Activated CD8-positive, alpha-beta T cell treated with anti-CD3 and anti-CD28 coated beads for 36 hours (primary cell): ENCODE results near the gene TNFAIP8L3. TPM values are rescaled to one million over a fixed set of nuclear protein-coding genes. Genes with fewer than 3 reads are reported as not detected.

Experiments used
- ATAC-seq: fragments of 200-7000 bp; cut with Tn5 transposase; one replicate; pipeline ENCODE4 v1.10.0; 2021; ENCODE audit warnings: mild to moderate bottlenecking, moderate library complexity
- CTCF ChIA-PET: fragments of 350-600 bp; sonication (Branson Sonifier 250); formaldehyde crosslinking; loops from one replicate; lab custom pipeline; 2021; ENCODE audit warnings: antibody characterized with exemption; lab: Charles Lee
- POLR2A ChIA-PET: fragments of 350-600 bp; sonication (Branson Sonifier 250); formaldehyde crosslinking; loops from one replicate; lab custom pipeline; 2021; ENCODE audit warnings: antibody characterized with exemption; lab: Charles Lee
- DNase-seq: peaks from one replicate; pipeline ENCODE4 v3.0.0-alpha.2; 2020
- H3K27ac Mint-ChIP-seq: one replicate; pipeline ENCODE4 v1.8.0; 2021; ENCODE audit warnings: mild to moderate bottlenecking, mixed read lengths
- H3K27me3 Mint-ChIP-seq: one replicate; pipeline ENCODE4 v1.8.0; 2021; ENCODE audit warnings: mixed read lengths
- H3K36me3 Mint-ChIP-seq: one replicate; pipeline ENCODE4 v1.8.0; 2021; ENCODE audit warnings: low read depth, mixed read lengths
- H3K4me1 Mint-ChIP-seq: one replicate; pipeline ENCODE4 v1.8.0; 2021; ENCODE audit warnings: low read depth, mixed read lengths
- H3K4me3 Mint-ChIP-seq: one replicate; pipeline ENCODE4 v1.8.0; 2021; ENCODE audit warnings: mild to moderate bottlenecking, moderate library complexity, mixed read lengths
- H3K9me3 Mint-ChIP-seq: one replicate; pipeline ENCODE4 v1.8.0; 2021; ENCODE audit warnings: mixed read lengths
- CTCF ChIP-seq: fragments of 200-600 bp; IDR thresholded peaks from one replicate; pipeline ENCODE4 v1.8.0; 2022; ENCODE audit warnings: antibody characterized with exemption, mild to moderate bottlenecking
- intact Hi-C: fragments of 100-400 bp; cut with micrococcal nuclease; formaldehyde crosslinking; loops from one replicate; pipeline ENCODE4 v1.10.0; 2022
- total RNA-seq, 2 experiments: library from RNA; stranded (reverse); gene quantifications; one replicate each; pipeline ENCODE4 v1.2.3, GENCODE V29; 2021

TNFAIP8L3 gene
- total RNA-seq, 2 experiments from 2014 or later, result 0.14 TPM; not detected in 1

DNA sequence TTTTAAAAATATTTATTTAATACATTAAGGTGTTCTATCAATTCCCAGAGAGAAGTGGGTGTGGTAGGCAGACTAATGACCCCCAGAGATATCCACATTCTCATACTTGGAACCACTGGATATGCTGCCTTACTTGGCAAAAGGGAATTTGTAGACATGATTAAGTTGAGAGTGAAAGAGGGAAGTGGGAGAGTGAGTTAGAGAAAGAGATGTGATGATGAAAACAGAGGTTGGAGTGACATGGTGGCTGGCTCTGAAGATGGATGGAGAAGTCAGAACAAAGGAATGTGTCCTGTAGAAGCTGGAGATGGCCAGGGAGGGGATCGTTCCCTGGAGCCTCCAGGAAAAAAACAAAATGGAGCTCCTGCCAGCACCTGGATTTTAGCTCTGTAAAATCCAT lies 32.0 kb downstream of the TNFAIP8L3 start:
- Mint-ChIP-seq H3K4me3 (no peak overlapping the region), H3K27me3 (peaks cover 21% of the 10 kb centered on the region), H3K27ac (no peak overlapping the region), H3K36me3 (no peaks in the 10 kb centered on the region), H3K9me3 (no peaks in the 10 kb centered on the region), H3K4me1 (no peaks in the 10 kb centered on the region)
- ATAC-seq (no peak), DNase-seq (no peak)
- no peak for TF ChIP-seq CTCF
- ChIA-PET POLR2A (no interaction called here), CTCF (interaction anchor here (1.1 to 1.4 kb wide), 2 partner anchors 9 to 11 kb away, joined by 3 to 5 read pairs; no protein-coding TSS in a partner anchor)
- intact Hi-C loops, result no loop called here

DNA sequence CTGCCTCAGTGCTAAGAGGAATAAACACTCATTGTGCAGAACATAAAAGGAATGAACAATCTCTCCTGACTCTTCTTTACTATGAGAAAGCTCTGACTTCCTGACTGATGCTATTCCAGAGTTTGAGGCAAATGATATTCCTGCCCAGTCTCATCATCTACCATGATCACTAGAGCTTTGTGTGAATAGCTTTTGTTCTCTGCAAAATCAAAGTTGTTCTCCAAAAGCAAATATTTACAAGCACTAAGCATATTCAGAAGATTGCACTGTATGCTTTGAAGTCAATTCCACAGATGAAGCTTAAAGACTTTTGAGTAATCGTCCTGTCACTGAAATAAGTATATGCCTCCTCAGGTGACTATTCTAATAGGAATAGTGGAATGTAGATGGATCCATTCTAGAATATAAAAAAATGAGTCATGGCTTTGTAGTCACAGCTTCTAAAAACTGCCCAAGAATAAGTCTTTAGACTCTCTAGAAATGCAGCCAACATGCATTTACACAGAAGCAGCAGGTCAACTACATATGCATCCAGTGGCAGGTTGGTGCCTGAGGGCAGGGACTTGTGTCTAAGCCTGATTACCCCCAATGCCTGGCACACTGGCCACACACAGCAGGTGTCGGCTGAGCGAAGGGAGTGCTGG lies 34.6 kb downstream of the TNFAIP8L3 start:
- Mint-ChIP-seq H3K27me3 (peaks cover 17% of the 10 kb centered on the region), H3K4me3 (no peak overlapping the region), H3K27ac (no peak overlapping the region), H3K9me3 (no peaks in the 10 kb centered on the region), H3K4me1 (no peaks in the 10 kb centered on the region), H3K36me3 (no peaks in the 10 kb centered on the region)
- intact Hi-C loops, result no loop called here
- ATAC-seq, result no peak
- TF ChIP-seq CTCF, result no peak
- ChIA-PET CTCF (no interaction called here), POLR2A (no interaction called here)
- DNase-seq, result no peak

DNA sequence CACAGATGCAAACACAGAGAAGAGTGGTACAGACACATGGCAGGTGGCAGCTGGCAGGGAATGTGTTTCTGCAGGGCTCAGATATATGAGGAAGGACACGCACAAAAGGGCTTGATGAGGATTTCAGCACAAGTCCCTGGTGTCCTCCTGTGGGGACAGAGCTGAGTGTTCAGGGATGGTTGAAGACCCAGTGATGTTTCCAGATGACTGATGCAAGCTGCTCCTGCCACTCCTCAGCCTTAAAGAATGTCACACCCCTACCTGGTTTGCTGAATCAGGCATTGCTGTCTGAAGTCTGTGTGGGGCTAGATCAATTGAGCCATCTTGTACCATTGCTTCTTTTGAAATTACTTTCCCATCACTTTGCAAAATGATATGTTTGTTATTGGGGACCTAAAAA lies 40.2 kb downstream of the TNFAIP8L3 start:
- ChIA-PET CTCF (interaction anchor here (1.2 kb wide), 2 partner anchors 8 to 16 kb away, joined by 5 read pairs; no protein-coding TSS in a partner anchor), POLR2A (no interaction called here)
- Mint-ChIP-seq H3K9me3 (no peaks in the 10 kb centered on the region), H3K27ac (no peak overlapping the region), H3K4me1 (no peaks in the 10 kb centered on the region), H3K4me3 (no peak overlapping the region), H3K36me3 (no peaks in the 10 kb centered on the region), H3K27me3 (peaks cover 11% of the 10 kb centered on the region)
- no peak for DNase-seq
- intact Hi-C loops, result no loop called here
- no peak for TF ChIP-seq CTCF
- no peak for ATAC-seq

DNA sequence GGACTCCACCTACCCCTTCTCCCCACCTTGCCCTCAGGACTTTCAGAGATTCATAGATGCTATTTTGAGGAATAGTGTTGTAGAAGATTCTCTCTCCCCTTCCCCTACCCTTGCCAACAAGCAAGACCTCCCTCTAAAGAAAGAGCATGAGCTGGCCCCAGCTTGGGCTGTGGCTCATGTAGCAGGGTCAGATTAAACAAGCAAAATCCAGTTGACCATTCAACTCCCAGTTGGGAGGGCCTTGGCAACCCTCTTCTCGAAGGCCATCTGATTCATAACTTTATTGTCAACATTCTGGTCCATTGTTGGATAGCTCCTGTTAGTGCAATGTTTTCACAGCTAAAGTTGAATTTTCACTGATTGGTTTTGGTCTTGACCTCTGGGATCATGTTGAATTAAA lies 41.1 kb downstream of the TNFAIP8L3 start:
- POLR2A ChIA-PET, result no interaction called here
- no peak overlapping the region for H3K27ac Mint-ChIP-seq
- DNase-seq, result no peak
- intact Hi-C loops, result no loop called here
- CTCF ChIA-PET, result interaction anchor here (1.2 to 1.8 kb wide), 2 partner anchors 9 to 139 kb away, joined by 4 to 5 read pairs; no protein-coding TSS in a partner anchor
- no peaks in the 10 kb centered on the region for H3K36me3 Mint-ChIP-seq
- H3K27me3 Mint-ChIP-seq, result peaks cover 11% of the 10 kb centered on the region
- no peak for TF ChIP-seq CTCF
- H3K9me3 Mint-ChIP-seq, result no peaks in the 10 kb centered on the region
- no peaks in the 10 kb centered on the region for H3K4me1 Mint-ChIP-seq
- no peak overlapping the region for H3K4me3 Mint-ChIP-seq
- ATAC-seq, result no peak

- Mint-ChIP-seq H3K4me1 (no peaks in the 10 kb centered on the region), H3K4me3 (no peak overlapping the region), H3K27ac (no peak overlapping the region), H3K36me3 (no peaks in the 10 kb centered on the region), H3K9me3 (no peaks in the 10 kb centered on the region), H3K27me3 (peaks cover 5% of the 10 kb centered on the region)
- TF ChIP-seq CTCF, result no peak
- POLR2A ChIA-PET, result no interaction called here
- ATAC-seq (no peak), DNase-seq (no peak)
- CTCF ChIA-PET, result no interaction called here
- intact Hi-C loops, result no loop called here
These were observed 42.9 kb downstream of the TNFAIP8L3 start for GRCh38 chr15:51051776-51052175.
